ENCODE results near the gene KCNIP4.

Gene KCNIP4

GRCh38 chr4:21982087-21982486 lies 33.5 kb upstream of the KCNIP4 start:
- Histone ChIP-seq H3K4me3 (no peak overlapping the region), H3K27ac (no peak overlapping the region)
- DNase-seq (ENCODE audit: low spot score) = no peak
- TF ChIP-seq CTCF (IDR thresholded peaks at IDR 0.05) = no peak

- Histone ChIP-seq H3K27ac (no peak overlapping the region), H3K4me3 (no peak overlapping the region)
- TF ChIP-seq CTCF (IDR thresholded peaks at IDR 0.05) = no peak
- DNase-seq (ENCODE audit: low spot score) = no peak
These were observed 30.6 kb upstream of the KCNIP4 start for GRCh38 chr4:21979196-21979595.

GRCh38 chr4:21976166-21976565 lies 27.6 kb upstream of the KCNIP4 start:
- TF ChIP-seq CTCF (IDR thresholded peaks at IDR 0.05) = no peak

GRCh38 chr4:21973850-21974249 lies 25.3 kb upstream of the KCNIP4 start:
- no peak overlapping the region for H3K27ac ChIP-seq
- no peak overlapping the region for H3K4me3 ChIP-seq
- DNase-seq (ENCODE audit: low spot score) = no peak
- TF ChIP-seq CTCF (IDR thresholded peaks at IDR 0.05) = no peak

More at GRCh38 chr4:21976166-21976565, 27.6 kb upstream of the KCNIP4 start:
- H3K27ac ChIP-seq = no peak overlapping the region
- DNase-seq (ENCODE audit: low spot score) = no peak
- no peak overlapping the region for H3K4me3 ChIP-seq

GRCh38 chr4:21964762-21965319 lies 16.3 kb upstream of the KCNIP4 start:
- no peak for TF ChIP-seq CTCF (IDR thresholded peaks at IDR 0.05)
- DNase-seq (ENCODE audit: low spot score) = no peak
- H3K27ac ChIP-seq = no peak overlapping the region
- H3K4me3 ChIP-seq = no peak overlapping the region

- no peak overlapping the region for H3K4me3 ChIP-seq
- no peak for TF ChIP-seq CTCF (IDR thresholded peaks at IDR 0.05)
- no peak overlapping the region for H3K27ac ChIP-seq
- DNase-seq (ENCODE audit: low spot score) = no peak
These were observed 14.1 kb upstream of the KCNIP4 start for GRCh38 chr4:21962691-21963090.

GRCh38 chr4:21960793-21961192 lies 12.2 kb upstream of the KCNIP4 start:
- DNase-seq (ENCODE audit: low spot score) = no peak
- Histone ChIP-seq H3K4me3 (no peak overlapping the region), H3K27ac (no peak overlapping the region)
- no peak for TF ChIP-seq CTCF (IDR thresholded peaks at IDR 0.05)

Data from coronary artery (tissue), 2 donors.